ENCODE measurements around the gene SLC25A18.

The SLC25A18 gene

DNA sequence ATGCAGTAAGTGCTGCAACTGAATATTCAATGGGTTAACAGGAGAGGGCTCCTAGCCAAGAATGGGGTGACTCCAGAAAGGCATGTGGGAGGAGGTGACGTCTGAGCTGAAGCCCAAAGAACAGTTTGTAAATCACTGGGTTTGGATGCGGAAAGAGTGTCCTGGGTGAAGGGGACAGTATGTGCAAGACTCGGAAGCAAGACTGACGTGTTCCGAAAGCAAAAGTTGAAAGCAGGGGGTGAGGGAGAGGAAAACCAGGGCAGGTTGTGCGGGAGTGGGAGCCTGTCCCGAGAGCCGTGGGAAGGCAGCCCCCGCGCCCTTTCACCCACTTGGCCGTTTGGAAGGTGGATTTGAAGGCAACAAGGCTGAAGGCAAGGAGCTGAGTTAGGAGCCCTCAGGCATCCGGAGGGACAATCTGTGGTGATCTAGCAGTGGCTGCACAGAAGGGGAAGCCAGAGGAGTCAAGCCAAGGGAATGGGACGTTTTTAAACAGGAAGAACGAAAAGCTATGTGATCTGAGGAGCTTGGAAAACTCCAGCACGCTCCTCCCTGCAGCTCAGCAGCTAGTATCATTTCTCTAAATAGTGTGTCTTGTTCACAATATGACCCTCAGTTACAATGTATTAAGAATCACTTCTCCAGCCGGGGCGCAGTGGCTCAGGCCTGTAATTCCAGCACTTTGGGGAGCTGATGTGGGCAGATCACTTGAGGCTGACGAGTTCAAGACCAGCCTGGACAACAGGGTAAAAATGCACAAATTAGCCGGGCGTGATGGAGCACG is 7.7 kb downstream of the SLC25A18 start:
- no peak for DNase-seq

DNA sequence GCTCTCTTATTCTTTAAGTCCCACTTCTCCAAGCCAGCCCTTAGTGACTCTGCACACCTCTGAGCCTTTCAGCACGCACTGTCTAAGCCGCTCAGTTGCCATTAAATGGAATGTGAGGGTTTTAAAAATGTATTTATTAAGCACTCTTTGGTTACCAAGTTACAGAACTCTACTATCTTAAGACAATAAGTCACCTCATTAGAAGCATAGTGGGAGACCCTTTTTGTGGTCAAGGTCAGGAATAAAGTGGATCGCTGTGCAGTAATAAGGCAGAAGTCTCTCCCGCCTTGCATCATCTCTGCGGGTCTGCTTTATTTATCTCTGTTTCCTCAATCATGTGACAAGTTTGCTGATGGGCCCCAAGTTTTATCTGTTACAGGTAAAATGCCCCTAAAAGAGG is 11.9 kb downstream of the SLC25A18 start:
- no peak for DNase-seq

DNA sequence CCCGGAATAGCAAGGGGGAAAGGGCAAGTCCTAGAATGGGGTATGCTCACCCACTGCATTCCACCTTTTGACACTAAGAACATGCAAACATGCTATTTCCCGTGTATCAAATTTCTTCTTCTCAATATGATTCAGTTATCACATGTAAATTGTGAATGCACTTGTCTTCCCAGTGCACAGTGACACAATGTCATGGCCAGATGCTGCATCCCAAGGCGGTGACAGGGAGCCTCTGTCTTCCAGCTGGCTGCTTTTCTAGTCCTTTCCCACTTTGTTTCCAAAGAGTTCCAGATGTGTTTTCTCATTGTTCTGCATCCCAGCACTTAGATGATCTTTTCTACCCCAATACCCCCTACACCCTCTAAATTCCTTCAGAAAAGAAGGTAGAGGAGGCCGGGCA is 12.4 kb downstream of the SLC25A18 start:
- no peak for DNase-seq

DNA sequence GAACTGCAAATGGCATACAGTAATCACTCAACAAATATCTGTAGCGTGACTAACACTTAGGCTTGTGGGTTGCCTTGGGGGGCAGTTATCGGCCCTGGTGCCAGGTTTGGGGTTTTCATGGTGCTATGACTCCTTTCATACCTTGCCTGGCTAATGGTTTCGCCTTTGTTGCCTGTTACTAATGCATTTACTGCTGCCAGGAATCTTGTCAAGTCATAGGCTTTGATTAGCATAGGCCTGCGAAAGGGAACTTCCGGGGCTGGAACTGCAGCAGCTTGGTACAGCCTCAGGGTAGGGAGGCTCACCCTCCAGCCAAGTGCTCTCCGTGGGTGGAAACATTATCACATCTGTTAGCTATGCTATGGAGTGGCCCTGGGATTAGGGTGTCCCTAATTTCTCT is 13.2 kb downstream of the SLC25A18 start:
- peak; percentile 46 to 78 for DNase-seq

DNA sequence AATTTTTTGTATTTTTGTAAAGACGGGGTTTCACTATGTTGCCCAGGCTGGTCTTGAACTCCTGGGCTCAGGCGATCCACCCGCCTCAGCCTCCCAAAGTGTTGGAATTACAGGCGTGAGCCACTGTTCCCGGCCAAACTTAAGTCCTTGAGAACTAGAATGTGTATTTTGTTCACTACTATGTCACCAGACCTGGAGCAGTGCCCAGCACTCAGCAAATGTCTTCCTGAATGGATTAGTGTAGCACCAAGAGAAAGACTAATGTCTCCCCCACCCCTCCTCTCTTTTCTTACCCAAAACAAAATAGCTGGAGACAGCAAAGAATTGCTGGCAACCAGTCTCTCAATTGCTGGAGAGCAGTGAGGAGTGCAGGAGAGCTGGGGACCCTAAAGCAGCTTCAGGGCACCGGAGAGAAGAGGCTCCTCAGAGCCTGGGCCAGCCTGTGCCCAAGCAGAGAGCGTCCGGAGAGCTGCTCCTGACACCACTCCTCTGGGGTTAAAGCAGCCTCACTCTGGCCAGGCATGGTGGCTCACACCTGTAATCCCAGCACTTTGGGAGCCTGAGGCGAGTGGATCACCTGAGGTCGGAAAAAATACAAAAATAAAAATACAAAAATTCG is 14.9 kb downstream of the SLC25A18 start:
- DNase-seq: no peak

DNA sequence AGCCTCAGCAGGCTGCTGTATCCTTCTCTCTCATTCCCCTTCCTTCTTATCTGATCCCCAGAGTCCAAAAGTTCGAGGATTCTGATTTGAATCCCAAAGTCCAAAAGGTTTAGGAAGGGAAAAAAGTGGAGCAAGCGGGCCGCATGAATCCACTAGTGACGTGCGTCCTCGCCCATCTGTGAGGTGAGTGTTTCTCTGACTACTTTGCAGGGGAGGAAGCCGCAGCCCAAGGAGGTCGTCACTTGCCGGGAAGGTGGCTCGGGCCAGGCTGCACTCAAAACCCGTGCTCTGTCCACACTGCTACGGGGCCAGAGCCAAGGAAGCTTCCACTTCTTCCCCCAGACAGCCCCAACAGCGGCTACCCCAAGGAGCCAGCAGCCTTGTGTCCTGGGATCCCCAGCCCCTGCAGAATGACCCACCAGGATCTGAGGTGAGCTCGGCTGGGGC is 16.3 kb downstream of the SLC25A18 start:
- no peak for DNase-seq

DNA sequence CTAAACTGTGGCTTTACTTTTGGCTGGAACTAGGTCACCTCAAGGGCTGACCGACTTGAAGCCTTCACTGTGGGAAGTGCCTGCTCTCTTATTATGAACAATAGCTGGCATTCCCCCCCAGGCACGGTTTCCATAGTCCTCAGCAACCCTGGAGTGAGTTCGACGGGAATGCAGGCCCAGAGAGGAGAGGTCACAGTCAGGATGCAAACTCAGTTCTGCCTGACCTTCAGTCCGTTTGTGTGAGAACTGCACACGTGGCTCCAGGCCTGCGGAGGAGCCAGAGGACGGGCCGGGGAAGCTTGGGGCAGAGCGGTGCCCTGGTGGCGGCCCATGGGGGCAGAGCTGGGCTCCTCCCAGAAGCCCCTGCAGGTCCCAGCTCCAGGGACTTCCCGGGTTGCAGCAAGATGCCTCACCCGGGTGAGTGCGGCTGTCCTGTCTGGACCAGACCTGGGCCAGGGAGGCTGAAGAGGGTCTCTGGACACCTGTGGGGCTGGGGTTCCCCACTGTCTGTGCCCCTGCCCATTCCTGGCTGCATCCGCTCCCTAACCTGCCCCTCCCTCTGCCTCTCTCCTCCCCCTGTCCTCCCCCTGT is 17.2 kb downstream of the SLC25A18 start:
- DNase-seq: no peak

DNA sequence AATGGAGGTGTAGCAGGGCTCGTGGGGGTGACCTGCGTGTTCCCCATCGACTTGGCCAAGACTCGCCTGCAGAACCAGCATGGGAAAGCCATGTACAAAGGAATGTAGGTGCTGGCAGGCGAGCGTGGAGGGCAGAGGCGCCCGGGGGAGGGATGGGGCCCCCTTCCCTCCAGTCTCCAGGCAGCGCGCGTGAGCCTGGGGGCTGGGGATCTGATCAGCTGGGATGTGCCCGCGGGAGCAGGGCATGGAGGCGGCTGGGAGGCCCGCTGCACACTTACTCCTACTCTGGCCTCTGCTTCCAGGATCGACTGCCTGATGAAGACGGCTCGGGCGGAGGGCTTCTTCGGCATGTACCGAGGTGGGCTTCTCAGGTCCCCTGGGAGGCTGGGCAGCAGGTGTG is 17.8 kb downstream of the SLC25A18 start:
- no peak for DNase-seq

DNA sequence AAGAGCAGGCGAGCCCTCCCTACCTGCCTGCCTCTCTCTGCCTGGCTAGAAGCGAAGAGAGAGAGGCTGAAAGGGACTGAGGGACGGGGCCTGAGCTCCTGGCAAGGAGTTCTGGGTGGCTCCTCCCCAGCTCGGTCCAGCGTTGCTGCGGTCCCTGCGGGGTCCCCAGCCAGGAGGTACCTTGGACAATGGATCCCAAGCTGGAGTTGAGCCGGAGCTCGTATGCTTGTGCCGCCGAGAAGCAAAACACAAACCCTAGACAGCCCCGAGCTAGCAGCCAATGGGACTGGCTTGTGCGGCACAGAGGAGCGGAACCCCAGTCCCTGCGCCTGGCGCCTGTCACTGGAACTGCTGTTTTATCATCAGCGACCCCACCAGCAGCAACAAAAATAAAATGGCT is 18.3 kb downstream of the SLC25A18 start:
- no peak for DNase-seq

DNA sequence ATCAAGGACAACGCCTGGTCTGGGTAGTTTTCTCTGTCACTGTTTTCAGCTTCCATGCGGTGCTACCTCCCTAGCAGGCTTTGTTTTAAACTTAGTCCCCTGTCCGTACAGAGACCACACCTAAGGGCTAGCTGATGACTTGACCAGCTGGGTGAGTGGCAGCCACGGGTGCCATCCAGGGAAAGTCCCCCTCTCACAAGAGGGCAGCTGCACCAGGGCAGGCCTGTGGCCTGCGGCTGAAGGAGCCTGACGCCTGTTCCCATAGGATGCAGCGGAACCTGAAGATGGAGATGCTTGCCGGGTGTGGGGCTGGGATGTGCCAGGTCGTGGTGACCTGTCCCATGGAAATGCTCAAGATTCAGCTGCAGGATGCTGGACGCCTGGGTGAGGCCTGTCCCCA is 19.9 kb downstream of the SLC25A18 start:
- DNase-seq: no peak

DNA sequence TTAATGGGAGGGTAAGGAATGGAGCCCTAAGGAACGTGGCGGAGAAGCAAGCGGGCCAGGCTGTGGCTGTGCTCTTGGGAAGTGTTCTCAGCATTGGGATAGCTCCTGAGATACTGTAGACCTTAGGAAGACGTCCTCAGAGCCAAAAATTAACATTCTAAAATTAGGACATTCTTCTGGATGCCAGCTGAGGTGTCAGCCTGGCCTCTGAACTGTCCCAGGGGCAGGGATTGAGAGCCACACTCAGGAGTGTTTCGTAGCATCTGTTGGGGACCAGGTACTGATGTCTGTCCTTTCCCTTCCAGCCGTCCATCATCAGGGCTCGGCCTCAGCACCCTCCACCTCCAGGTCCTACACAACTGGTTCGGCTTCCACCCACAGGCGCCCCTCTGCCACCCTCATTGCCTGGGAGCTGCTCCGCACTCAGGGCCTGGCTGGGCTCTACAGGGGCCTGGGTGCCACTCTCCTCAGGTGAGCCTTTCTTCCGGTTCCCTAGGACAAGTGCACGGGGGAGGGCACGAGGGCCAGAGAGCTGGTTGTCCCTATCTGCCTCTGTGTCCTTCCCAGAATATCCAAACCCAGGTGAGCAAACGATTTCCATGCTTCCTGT is 23.6 kb downstream of the SLC25A18 start:
- DNase-seq: no peak

DNA sequence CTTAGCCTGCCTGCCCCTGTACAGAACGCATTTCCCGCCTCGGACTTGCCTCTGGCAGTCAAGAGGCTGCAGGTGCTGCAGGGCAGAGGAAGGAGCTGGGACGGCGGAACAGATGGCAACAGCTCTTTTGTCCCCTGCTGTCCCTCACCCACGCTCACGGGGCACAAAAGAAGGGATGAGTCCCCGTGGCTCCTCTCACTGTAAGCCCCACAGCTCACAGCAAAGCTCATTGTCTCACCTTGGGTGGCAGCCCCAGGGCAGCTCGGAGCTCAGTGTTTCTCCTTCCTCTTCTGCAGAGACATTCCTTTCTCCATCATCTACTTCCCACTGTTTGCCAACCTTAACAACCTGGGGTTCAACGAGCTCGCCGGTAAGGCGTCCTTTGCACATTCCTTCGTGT is 24.3 kb downstream of the SLC25A18 start:
- no peak for DNase-seq

DNA sequence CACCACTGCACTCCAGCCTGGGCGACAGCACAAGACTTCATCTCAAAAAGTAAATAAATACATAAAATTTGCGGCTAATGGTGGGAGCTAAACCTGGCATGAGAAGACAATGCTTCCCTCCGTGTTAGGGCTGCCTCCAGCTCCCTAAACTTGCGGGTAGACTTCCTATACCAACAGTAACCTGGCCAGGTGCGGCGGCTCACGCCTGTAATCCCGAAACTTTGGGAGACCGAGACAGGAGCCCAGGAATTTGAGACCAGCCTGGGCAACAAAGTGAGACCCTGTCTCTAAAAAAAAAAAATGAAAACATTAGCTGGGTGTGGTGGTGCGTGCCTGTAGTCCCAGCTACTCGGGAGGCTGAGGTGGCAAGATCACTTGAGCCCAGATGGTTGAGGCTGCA is 25.3 kb downstream of the SLC25A18 start:
- no peak for DNase-seq

DNA sequence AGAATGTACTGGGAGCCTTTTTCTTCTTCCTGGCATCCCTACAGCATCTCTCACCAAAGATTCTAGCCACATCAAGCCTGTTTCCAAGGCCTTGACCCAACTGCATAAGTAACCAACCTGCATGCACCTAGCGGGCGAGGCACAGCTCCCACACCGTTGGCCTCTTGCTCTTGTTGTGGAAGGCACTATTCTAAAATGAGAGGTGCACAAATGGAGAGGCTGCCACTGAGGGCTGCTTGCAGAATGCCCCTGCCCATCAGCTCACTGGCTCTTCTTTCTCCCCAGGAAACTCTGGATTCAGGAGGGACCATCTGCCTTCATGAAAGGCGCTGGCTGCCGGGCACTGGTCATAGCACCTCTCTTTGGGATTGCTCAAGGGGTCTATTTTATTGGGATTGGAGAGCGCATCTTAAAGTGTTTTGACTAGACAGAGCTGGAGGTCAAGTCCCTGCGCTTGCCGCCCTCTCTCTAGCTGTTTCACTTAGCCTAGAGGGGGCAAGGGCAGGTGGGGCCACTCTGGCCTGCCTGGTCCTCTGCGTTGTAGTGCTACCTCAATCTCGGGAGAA is 26.6 kb downstream of the SLC25A18 start:
- DNase-seq: no peak

DNA sequence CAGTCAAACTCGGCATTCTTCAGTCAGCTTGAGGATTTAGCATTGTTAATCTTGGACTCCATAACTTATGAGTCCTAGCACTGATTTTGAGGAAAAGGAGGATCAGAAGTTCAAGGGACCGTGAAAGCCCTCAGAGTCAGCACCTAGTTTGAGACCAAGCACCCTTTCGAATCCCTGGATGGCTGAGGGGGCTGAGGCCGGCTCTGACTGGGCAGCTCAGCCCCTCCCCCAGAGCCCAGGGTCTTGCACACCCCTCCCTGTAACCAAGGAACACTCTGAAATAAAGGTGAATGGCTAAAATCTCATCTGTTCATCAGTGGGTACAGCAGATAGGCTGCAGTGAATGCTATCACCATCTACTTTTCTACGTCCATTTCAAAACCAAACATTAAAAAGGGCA is 27.3 kb downstream of the SLC25A18 start:
- DNase-seq: no peak

DNA sequence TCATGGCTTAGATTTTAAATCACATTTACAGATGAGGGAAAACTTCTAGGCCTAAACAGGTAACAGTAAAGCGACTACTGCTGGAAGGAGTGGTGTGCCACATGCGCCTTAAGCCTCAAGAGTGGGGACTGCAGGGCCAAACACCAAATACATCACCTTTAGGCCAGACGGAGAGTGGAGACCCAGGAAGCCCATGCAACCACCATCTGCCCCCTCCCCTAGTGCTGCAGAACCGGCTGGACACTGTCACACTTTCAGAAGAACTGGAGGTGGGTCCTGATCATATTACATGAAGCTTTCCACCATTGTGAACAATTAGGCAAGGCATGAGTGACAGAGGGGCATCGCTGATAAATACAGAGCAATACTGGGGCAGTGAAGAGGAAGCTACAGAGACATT is 28.9 kb downstream of the SLC25A18 start:
- no peak for DNase-seq

DNA sequence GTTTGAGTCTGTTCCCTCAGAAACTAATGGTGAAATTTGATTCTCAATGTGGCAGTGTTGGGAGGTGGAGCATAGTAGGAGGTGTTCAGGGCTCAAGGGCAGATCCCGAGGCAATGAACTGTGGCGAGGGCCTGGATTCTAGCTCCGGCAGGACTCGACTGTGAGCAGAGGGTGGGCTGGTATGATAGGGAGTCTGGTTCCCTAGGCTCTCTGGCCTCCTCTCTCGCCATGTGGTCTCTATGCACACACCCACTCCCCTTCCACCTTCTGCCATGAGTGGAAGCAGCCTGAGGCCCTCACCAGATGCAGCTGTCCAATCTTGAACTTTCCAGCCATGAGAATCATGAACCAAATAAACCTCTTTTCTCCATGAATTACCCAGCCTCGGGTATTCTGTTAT is 32.9 kb downstream of the SLC25A18 start:
- no peak for DNase-seq

DNA sequence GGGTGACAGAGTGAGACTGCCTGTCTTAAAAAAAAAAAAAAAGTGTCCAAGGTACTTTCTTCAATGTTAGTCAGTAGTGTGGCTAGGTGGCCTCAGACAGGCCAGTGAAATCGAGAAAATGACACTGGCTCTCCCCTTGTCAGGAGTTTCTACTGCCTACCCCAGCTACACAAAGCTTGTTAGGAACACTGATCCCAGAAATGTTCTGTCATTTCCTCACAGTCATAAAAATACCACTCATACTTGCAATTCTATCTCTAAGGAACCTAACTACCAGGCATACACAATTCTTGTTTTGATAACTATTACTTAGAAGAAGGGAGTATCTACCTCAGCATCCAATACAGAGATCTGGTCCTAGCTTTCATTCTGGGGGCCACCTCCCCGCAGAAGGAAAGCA is 33.9 kb downstream of the SLC25A18 start:
- DNase-seq: no peak

DNA sequence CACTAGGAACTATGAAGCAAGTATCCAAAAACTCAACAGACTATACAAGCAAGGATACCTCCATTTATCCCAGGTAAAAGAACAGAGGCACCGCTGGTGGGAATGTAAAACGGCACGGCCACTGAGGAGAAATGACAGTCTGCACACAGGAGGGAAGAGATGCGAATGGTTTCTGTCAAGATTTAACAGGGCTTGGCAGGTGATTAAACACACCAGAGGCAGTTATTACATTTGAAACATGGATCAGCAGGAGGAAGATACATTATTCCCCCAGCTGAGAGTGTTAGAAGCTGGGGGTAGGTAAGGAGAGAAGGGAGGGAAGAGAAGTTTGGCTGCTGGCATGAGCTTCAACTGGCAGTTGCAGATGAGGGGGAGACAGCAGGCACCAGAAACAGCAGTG is 35.0 kb downstream of the SLC25A18 start:
- no peak for DNase-seq

DNA sequence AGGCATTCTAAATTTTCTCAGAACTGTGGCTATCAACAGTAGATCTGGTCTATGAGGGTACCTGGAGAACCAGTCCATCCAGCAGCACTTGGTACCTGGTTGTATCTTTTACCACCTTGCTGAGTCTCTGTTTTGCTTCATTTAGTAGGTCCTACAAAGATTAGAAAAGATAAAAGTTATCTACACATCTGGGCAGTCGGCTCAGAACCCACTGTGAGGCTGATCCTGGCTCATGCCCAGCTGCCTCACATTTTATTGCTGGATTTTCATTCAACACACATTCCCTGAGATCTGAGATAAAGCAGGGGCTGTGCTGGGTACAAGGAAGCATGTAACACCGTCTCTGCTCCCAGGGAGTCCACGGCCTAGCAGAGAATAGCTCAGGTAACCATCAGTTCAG is 37.7 kb downstream of the SLC25A18 start:
- DNase-seq: no peak

DNA sequence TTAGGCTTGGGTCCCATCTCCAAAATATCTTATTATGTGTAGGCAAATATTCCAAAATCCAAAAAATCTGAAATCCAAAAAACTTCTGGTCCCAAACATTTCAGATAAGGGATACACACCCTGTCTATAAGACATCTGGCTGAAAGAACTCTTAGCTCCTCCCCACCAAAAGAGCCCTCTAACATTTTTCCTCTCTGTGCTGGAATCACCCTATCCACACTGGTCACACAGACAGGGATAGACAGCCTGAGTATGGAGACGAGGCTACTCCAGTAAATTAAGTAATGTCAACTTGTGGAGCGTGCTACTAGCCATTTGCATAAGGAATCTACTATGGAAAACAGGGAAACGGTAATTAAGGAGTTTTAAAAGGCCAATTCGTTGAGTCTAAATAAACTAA is 40.4 kb downstream of the SLC25A18 start:
- no peak for DNase-seq

DNA sequence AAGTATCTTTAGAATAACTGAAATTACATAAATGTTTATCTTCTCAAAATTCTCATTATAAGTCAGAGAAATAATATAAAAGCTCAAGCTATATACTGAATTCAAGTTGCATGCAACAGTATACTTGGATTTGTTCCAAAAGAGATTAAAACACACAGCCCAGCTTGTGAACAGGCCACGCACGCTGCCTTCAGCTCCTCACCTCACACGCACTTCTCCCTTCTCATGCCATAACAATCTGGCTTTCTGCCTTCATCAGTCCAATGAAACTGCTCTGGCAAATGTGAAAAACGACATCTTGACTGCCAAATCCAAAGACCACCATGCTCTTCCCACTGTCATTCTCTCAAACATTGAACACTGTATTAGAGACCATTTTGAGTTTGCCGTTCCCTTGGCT is 43.2 kb downstream of the SLC25A18 start:
- peak in 1 of 2 experiments; percentile 3 for DNase-seq

DNA sequence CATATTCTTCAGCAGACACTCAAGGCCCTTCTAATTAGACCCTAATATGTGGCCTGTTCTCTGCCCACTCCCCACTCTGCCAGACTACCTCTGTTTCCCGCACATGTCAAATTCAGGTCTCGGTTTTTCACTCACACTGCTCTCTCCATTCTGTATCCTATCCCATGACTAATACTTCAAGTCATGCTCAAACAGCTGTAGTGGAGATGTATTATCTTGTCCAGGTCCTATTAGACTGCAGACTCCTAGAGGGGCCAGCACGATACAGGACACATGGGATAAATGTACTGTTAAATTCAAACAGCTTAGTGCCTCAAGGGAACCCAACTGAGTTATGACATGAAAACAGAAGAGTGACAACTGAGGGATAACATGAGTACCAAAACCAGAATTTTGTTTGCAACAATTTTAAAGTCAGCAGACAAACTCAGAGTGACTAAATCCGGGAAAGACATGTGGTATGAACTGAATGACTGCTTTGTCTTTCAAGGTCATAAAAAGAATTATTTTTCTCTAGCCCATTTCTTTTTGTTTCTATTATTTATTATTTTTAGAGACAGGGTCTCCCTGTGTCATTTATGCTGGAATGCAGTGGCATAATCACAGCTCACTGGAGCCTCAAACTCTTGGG is 44.7 kb downstream of the SLC25A18 start:
- DNase-seq: no peak

Measured in NCI-H2081 (cell line).